Astrocyte (in vitro differentiated cells and primary cell): ENCODE results near the gene PLCH1. TPM values are rescaled to one million over a fixed set of nuclear protein-coding genes. Genes with fewer than 3 reads are reported as not detected.

Experiments used
- DNase-seq: peaks from one replicate; pipeline ENCODE4 v3.0.0-alpha.2; 2010; ENCODE audit warnings: low read depth
- FAIRE-seq: peaks from 2 replicates; lab custom pipeline; 2011; peaks lifted over from hg19 to GRCh38; lab: Jason Lieb, UNC
- H2AFZ ChIP-seq: 2 replicates; pipeline ENCODE4 v1.6.0; 2012; ENCODE audit warnings: low read depth, low read length, inconsistent platforms
- H3K27ac ChIP-seq: 2 replicates; pipeline ENCODE4 v1.5.1; 2011; ENCODE audit warnings: low read depth, low read length, inconsistent platforms
- H3K27me3 ChIP-seq: 2 replicates; pipeline ENCODE4 v1.6.0; 2011; ENCODE audit warnings: low read length, inconsistent platforms; ENCODE audit not compliant: insufficient read depth
- H3K36me3 ChIP-seq: 2 replicates; pipeline ENCODE4 v1.5.1; 2011; ENCODE audit warnings: low read length, inconsistent platforms; ENCODE audit not compliant: insufficient read depth
- H3K4me1 ChIP-seq: 2 replicates; pipeline ENCODE4 v1.5.1; 2011; ENCODE audit warnings: low read length, inconsistent platforms; ENCODE audit not compliant: insufficient read depth
- H3K4me2 ChIP-seq: 2 replicates; pipeline ENCODE4 v1.6.0; 2012; ENCODE audit warnings: low read length, inconsistent platforms
- H3K4me3 ChIP-seq: 2 replicates; pipeline ENCODE4 v1.5.1; 2011; ENCODE audit warnings: low read depth, mild to moderate bottlenecking, low read length, inconsistent platforms; ENCODE audit not compliant: insufficient read depth
- H3K79me2 ChIP-seq: 2 replicates; pipeline ENCODE4 v1.6.0; 2012; ENCODE audit warnings: mild to moderate bottlenecking, low read length, inconsistent platforms; ENCODE audit not compliant: insufficient read depth
- H3K9ac ChIP-seq: 2 replicates; pipeline ENCODE4 v1.6.0; 2012; ENCODE audit warnings: mild to moderate bottlenecking, low read length, inconsistent platforms
- H3K9me3 ChIP-seq: 2 replicates; pipeline ENCODE4 v1.5.1; 2012; ENCODE audit warnings: low read depth, mild to moderate bottlenecking, low read length, inconsistent platforms; ENCODE audit not compliant: insufficient read depth
- H4K20me1 ChIP-seq: 2 replicates; pipeline ENCODE4 v1.6.0; 2012; ENCODE audit warnings: low read length, inconsistent platforms; ENCODE audit not compliant: insufficient read depth
- H3K27ac Mint-ChIP-seq: one replicate; pipeline ENCODE4 v1.8.0; 2021; ENCODE audit warnings: mild to moderate bottlenecking, mixed read lengths; ENCODE audit not compliant: unreplicated experiment
- H3K27me3 Mint-ChIP-seq: one replicate; pipeline ENCODE4 v1.8.0; 2021; ENCODE audit warnings: low read depth, mixed read lengths; ENCODE audit not compliant: unreplicated experiment
- H3K36me3 Mint-ChIP-seq: one replicate; pipeline ENCODE4 v1.8.0; 2021; ENCODE audit warnings: low read depth, mixed read lengths; ENCODE audit not compliant: unreplicated experiment
- H3K4me1 Mint-ChIP-seq: one replicate; pipeline ENCODE4 v1.8.0; 2021; ENCODE audit warnings: low read depth, mixed read lengths; ENCODE audit not compliant: unreplicated experiment
- H3K4me3 Mint-ChIP-seq: one replicate; pipeline ENCODE4 v1.8.0; 2021; ENCODE audit warnings: mild to moderate bottlenecking, moderate library complexity, mixed read lengths; ENCODE audit not compliant: unreplicated experiment
- H3K9me3 Mint-ChIP-seq: one replicate; pipeline ENCODE4 v1.8.0; 2021; ENCODE audit warnings: mild to moderate bottlenecking, mixed read lengths; ENCODE audit not compliant: unreplicated experiment
- EZH2 ChIP-seq: IDR thresholded peaks from 2 replicates; pipeline ENCODE4 v1.6.1; 2012; ENCODE audit warnings: mild to moderate bottlenecking, low read length, inconsistent platforms; ENCODE audit not compliant: insufficient read depth
- total RNA-seq: library from RNA; stranded (reverse); gene quantifications from 2 replicates; pipeline ENCODE4 v1.2.1, GENCODE V29; 2021
- TF ChIP-seq, protein P1 (sequence below): IDR thresholded peaks from 2 replicates; pipeline ENCODE4 v1.5.1; 2011; ENCODE audit warnings: low read depth, mild to moderate bottlenecking, inconsistent platforms, low read length, moderate library complexity; ENCODE audit not compliant: insufficient read depth

Gene PLCH1
- total RNA-seq, 1 donor from 2014 or later = 1.2 TPM

DNA sequence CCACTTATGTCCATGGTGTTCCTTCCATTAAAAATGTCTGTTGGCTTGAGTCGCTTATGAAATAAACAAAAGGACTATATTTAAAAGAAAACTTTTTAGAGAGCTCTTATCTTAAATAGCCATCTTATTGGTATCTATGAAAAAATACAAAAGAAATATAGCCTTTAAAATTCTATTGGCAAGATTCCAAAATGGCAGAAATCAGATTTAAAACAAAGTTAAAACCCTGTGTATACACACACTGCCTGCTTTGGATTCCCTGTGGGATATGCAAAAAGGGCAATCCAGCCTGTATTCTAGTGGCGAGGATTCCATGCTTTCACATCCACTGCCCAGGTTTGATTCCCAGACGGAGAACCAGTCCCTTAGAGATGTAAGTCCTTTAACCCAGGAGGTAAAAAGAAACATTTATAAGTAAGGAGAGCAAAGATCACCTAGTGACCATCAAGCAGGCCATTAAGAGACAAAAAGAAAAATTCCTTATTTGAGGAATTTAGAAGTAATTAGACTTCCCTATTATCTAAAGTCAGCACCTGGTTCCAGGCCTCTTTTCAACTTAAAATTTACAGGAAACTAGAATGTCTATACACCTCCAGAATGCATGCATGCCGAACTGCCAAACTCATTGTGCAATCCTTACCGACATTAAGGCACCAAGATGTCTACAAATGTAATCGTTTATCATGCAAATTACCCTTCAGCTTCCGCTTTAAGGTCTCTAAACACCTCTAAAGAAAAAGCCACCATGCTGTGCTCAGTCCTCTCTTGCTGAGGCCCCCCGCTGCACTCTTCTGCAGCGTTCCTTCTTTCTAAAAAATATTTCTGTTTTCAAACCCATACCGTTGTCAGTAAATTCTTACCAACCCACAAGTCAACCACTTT is 381.8 kb downstream of the PLCH1 start:
- Histone ChIP-seq H3K36me3 (no peaks in the 10 kb centered on the region), H3K9me3 (no peaks in the 10 kb centered on the region), H3K4me3 (no peak overlapping the region), H3K27ac (no peak overlapping the region), H4K20me1 (no peaks in the 10 kb centered on the region), H3K4me1 (no peaks in the 10 kb centered on the region), H3K27me3 (no peaks in the 10 kb centered on the region), H3K4me2 (peak overlapping the region; percentile 23), H2AFZ (peak overlapping the region; percentile 24), H3K79me2 (no peaks in the 10 kb centered on the region), H3K9ac (no peak overlapping the region)
- H3K36me3 Mint-ChIP-seq = no peaks in the 10 kb centered on the region
- H3K27me3 Mint-ChIP-seq = no peaks in the 10 kb centered on the region
- no peak overlapping the region for H3K4me3 Mint-ChIP-seq
- no peaks in the 10 kb centered on the region for H3K9me3 Mint-ChIP-seq
- FAIRE-seq (no peak), DNase-seq (peak; percentile 42)
- no peak overlapping the region for H3K27ac Mint-ChIP-seq
- no peak for TF ChIP-seq EZH2
- TF ChIP-seq, protein P1, sequence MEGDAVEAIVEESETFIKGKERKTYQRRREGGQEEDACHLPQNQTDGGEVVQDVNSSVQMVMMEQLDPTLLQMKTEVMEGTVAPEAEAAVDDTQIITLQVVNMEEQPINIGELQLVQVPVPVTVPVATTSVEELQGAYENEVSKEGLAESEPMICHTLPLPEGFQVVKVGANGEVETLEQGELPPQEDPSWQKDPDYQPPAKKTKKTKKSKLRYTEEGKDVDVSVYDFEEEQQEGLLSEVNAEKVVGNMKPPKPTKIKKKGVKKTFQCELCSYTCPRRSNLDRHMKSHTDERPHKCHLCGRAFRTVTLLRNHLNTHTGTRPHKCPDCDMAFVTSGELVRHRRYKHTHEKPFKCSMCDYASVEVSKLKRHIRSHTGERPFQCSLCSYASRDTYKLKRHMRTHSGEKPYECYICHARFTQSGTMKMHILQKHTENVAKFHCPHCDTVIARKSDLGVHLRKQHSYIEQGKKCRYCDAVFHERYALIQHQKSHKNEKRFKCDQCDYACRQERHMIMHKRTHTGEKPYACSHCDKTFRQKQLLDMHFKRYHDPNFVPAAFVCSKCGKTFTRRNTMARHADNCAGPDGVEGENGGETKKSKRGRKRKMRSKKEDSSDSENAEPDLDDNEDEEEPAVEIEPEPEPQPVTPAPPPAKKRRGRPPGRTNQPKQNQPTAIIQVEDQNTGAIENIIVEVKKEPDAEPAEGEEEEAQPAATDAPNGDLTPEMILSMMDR = no peak
- H3K4me1 Mint-ChIP-seq = peaks cover 7% of the 10 kb centered on the region

DNA sequence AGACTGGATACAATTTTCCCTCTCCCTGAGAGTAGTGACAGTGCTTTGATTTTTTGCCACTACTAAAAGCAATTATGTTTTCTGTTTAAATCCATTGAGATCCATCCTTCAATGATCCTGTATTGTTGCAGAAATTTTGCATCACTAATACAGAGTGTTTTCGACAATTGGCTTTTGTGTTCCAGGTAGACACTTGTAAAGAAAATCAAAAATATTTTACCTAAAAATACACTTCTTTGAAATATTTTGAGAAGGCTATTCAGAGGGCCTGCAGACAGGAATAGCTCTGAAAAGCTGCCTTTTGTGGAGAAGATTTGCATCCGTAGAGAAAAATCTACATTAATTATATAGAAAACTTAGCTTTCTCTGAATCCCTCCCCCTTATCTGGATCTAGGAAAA is 384.6 kb downstream of the PLCH1 start:
- Histone ChIP-seq H3K27me3 (no peaks in the 10 kb centered on the region), H3K27ac (no peak overlapping the region), H4K20me1 (no peaks in the 10 kb centered on the region), H2AFZ (no peak overlapping the region), H3K36me3 (no peaks in the 10 kb centered on the region), H3K9ac (no peak overlapping the region), H3K4me3 (no peak overlapping the region), H3K79me2 (no peaks in the 10 kb centered on the region), H3K4me1 (no peaks in the 10 kb centered on the region), H3K9me3 (no peaks in the 10 kb centered on the region), H3K4me2 (no peak overlapping the region)
- peaks cover 5% of the 10 kb centered on the region for H3K27me3 Mint-ChIP-seq
- H3K9me3 Mint-ChIP-seq = peaks cover 1% of the 10 kb centered on the region
- no peak overlapping the region for H3K27ac Mint-ChIP-seq
- no peak for FAIRE-seq
- no peak for TF ChIP-seq EZH2
- TF ChIP-seq, protein P1 = no peak
- H3K4me3 Mint-ChIP-seq = no peak overlapping the region
- peaks cover 7% of the 10 kb centered on the region for H3K4me1 Mint-ChIP-seq
- H3K36me3 Mint-ChIP-seq = no peaks in the 10 kb centered on the region
- no peak for DNase-seq
